SK-N-SH (cell line): ENCODE data around the gene SSMEM1.
"Not testable (repeated sequence)": the region's sequence is repeated elsewhere in the genome, so short reads cannot be mapped to it uniquely, and the experiment has no call there.

Experiments
- CHD2 ChIP-seq: fragments of 150-350 bp; IDR thresholded peaks from 2 replicates; pipeline ENCODE4 v1.6.1; 2018; ENCODE audit warnings: low read length; ENCODE audit not compliant: partially characterized antibody
- CTCF ChIP-seq: fragments of 200-600 bp; sonication (generic); IDR thresholded peaks from 2 replicates; pipeline ENCODE4 v1.6.1; 2017; ENCODE audit warnings: antibody characterized with exemption, mild to moderate bottlenecking, moderate library complexity
- EP300 ChIP-seq, 2 experiments: IDR thresholded peaks; 2 replicates each; pipeline versions ENCODE4 v1.4.0 to v1.6.1; 2012; ENCODE audit warnings: borderline replicate concordance in 1 of 2, low read depth in 1 of 2, low read length in 1 of 2
- FOXM1 ChIP-seq: IDR thresholded peaks from 2 replicates; pipeline ENCODE4 v1.4.0; 2012; ENCODE audit warnings: low read depth, mild to moderate bottlenecking
- GABPA ChIP-seq: IDR thresholded peaks from 2 replicates; pipeline ENCODE4 v1.4.0; 2012; ENCODE audit warnings: low read depth, mild to moderate bottlenecking
- JUND ChIP-seq: IDR thresholded peaks from 2 replicates; pipeline ENCODE4 v1.4.0; 2012
- MXI1 ChIP-seq: IDR thresholded peaks from 2 replicates; pipeline ENCODE4 v1.6.1; 2012; ENCODE audit warnings: mild to moderate bottlenecking, low read depth, low read length, improper control_type of control experiment
- PBX3 ChIP-seq: IDR thresholded peaks from 2 replicates; pipeline ENCODE4; 2012
- POLR2AphosphoS5 ChIP-seq: IDR thresholded peaks from 2 replicates; pipeline ENCODE4 v1.6.1; 2012; ENCODE audit warnings: low read depth, low read length
- SIN3A ChIP-seq: IDR thresholded peaks from 2 replicates; pipeline ENCODE4 v1.6.1; 2012; ENCODE audit warnings: low read depth, mild to moderate bottlenecking, low read length, moderate library complexity, borderline replicate concordance
- USF2 ChIP-seq: fragments of 150-350 bp; IDR thresholded peaks from 2 replicates; pipeline ENCODE4 v1.6.1; 2017; ENCODE audit warnings: antibody characterized with exemption, low read length, low read depth, borderline replicate concordance

GRCh38 chr7:130229981-130230380 lies 22.3 kb downstream of the SSMEM1 start:
- not testable (repeated sequence) for TF ChIP-seq FOXM1; CTCF; POLR2AphosphoS5; EP300 (IDR thresholded peaks at IDR 0.05; ENCODE audit: borderline replicate concordance in 1 of 2, low read depth in 1 of 2, low read length in 1 of 2); CHD2; JUND; SIN3A; USF2; GABPA; PBX3; MXI1
